ENCODE data around the gene STEEP1. TPM values are rescaled to one million over a fixed set of nuclear protein-coding genes. Genes with fewer than 3 reads are reported as not detected.
A peak's percentile ranks its signal among the peaks of the same experiment; 100 is the strongest.

The STEEP1 gene
- total RNA-seq, 1 donor from 2014 or later, result 12.2 TPM

GRCh38 chrX:119573222-119573621 lies 8.0 kb upstream of the STEEP1 start:
- no peak for DNase-seq (ENCODE audit: low read depth)
- no peak for TF ChIP-seq CTCF (conservative IDR thresholded peaks at IDR 0.05; ENCODE audit: low read depth, low read length)
- peak overlapping the region; percentile 73 for H3K4me3 ChIP-seq (ENCODE audit: low read depth, low read length)

GRCh38 chrX:119570351-119570835 lies 5.2 kb upstream of the STEEP1 start:
- no peak overlapping the region for H3K4me3 ChIP-seq (ENCODE audit: low read depth, low read length)
- DNase-seq (ENCODE audit: low read depth), result no peak
- no peak for TF ChIP-seq CTCF (conservative IDR thresholded peaks at IDR 0.05; ENCODE audit: low read depth, low read length)

- no peak for DNase-seq (ENCODE audit: low read depth)
- TF ChIP-seq CTCF (conservative IDR thresholded peaks at IDR 0.05; ENCODE audit: low read depth, low read length), result no peak
Observed at GRCh38 chrX:119552508-119552907, 12.7 kb downstream of the STEEP1 start.

GRCh38 chrX:119549327-119550016 lies 15.7 kb downstream of the STEEP1 start:
- no peak for TF ChIP-seq CTCF (conservative IDR thresholded peaks at IDR 0.05; ENCODE audit: low read depth, low read length)

More at GRCh38 chrX:119552508-119552907, 12.7 kb downstream of the STEEP1 start:
- H3K4me3 ChIP-seq (ENCODE audit: low read depth, low read length), result no peak overlapping the region

GRCh38 chrX:119541188-119541587 lies 24.0 kb downstream of the STEEP1 start:
- DNase-seq (ENCODE audit: low read depth), result peak; percentile 27
- no peak for TF ChIP-seq CTCF (conservative IDR thresholded peaks at IDR 0.05; ENCODE audit: low read depth, low read length)

More at GRCh38 chrX:119549327-119550016, 15.7 kb downstream of the STEEP1 start:
- H3K4me3 ChIP-seq (ENCODE audit: low read depth, low read length), result no peak overlapping the region
- no peak for DNase-seq (ENCODE audit: low read depth)

GRCh38 chrX:119539872-119540271 lies 25.3 kb downstream of the STEEP1 start:
- peak; percentile 10 for TF ChIP-seq CTCF (conservative IDR thresholded peaks at IDR 0.05; ENCODE audit: low read depth, low read length)
- H3K4me3 ChIP-seq (ENCODE audit: low read depth, low read length), result no peak overlapping the region
- DNase-seq (ENCODE audit: low read depth), result no peak

More at GRCh38 chrX:119541188-119541587, 24.0 kb downstream of the STEEP1 start:
- H3K4me3 ChIP-seq (ENCODE audit: low read depth, low read length), result no peak overlapping the region

- no peak overlapping the region for H3K4me3 ChIP-seq (ENCODE audit: low read depth, low read length)
- no peak for TF ChIP-seq CTCF (conservative IDR thresholded peaks at IDR 0.05; ENCODE audit: low read depth, low read length)
- DNase-seq (ENCODE audit: low read depth), result no peak
Observed at GRCh38 chrX:119537487-119537886, 27.7 kb downstream of the STEEP1 start.

Measured in epithelial cell of proximal tubule (primary cell).